Lung (tissue), 12 donors: ENCODE data around the gene LDB3. TPM values are rescaled to one million over a fixed set of nuclear protein-coding genes. Genes with fewer than 3 reads are reported as not detected.
"Not testable (repeated sequence)": the region's sequence is repeated elsewhere in the genome, so short reads cannot be mapped to it uniquely, and the experiment has no call there.

ENCODE experiments used
- ATAC-seq: fragments of 200-7000 bp; cut with Tn5 transposase; one replicate; pipeline ENCODE4 v1.9.1; 2020; ENCODE audit warnings: moderate number of reproducible peaks; ENCODE audit not compliant: insufficient read depth, low FRiP score
- DNase-seq, 3 donors: peaks; one replicate each; pipeline ENCODE4 v3.0.0-alpha.2; 2013 to 2017
- H3K27ac ChIP-seq, 2 donors: one replicate each; pipeline ENCODE4 v1.5.1; 2013; ENCODE audit warnings: mild to moderate bottlenecking in 2 of 2, moderate library complexity in 2 of 2, control low read depth in 1 of 2, inconsistent platforms in 1 of 2, low read depth in 1 of 2, low read length in 1 of 2
- H3K27me3 ChIP-seq, 3 donors: one replicate each; pipeline ENCODE4 v1.5.1; 2013; ENCODE audit warnings: low read length in 2 of 3; ENCODE audit not compliant: control insufficient read depth in 3 of 3, insufficient read depth in 3 of 3
- H3K36me3 ChIP-seq, 4 donors: one replicate each; pipeline ENCODE4 v1.5.1; 2013; ENCODE audit warnings: low read length in 4 of 4, mild to moderate bottlenecking in 1 of 4, moderate library complexity in 1 of 4; ENCODE audit not compliant: control insufficient read depth in 4 of 4, insufficient read depth in 4 of 4
- H3K4me1 ChIP-seq, 5 donors: one replicate each; pipeline ENCODE4 v1.5.1; 2013; ENCODE audit warnings: low read length in 5 of 5, mild to moderate bottlenecking in 2 of 5, moderate library complexity in 1 of 5; ENCODE audit not compliant: control insufficient read depth in 5 of 5, insufficient read depth in 5 of 5
- H3K4me3 ChIP-seq: one replicate; pipeline ENCODE4 v1.5.1; 2013; ENCODE audit warnings: mild to moderate bottlenecking, control low read depth, moderate library complexity
- H3K9ac ChIP-seq, 2 donors: one replicate each; pipeline ENCODE4 v1.5.1; 2013; ENCODE audit warnings: low read length in 2 of 2, control low read depth in 1 of 2; ENCODE audit not compliant: insufficient read depth in 1 of 2
- H3K9me3 ChIP-seq, 4 donors: one replicate each; pipeline ENCODE4 v1.5.1; 2013; ENCODE audit warnings: low read length in 3 of 4, mild to moderate bottlenecking in 1 of 4, moderate library complexity in 1 of 4; ENCODE audit not compliant: control insufficient read depth in 4 of 4, insufficient read depth in 3 of 4
- CTCF ChIP-seq: IDR thresholded peaks from 2 replicates; pipeline ENCODE4 v1.5.1; 2012; ENCODE audit warnings: mild to moderate bottlenecking; ENCODE audit errors: control extremely low read depth, extremely low read depth
- WGBS, 2 donors: extraction: QIAGEN DNeasy Blood & Tissue Kit; methylation state at CpG; one replicate each; pipeline ENCODE4 v1.1.7; 2013; 5-methylcytosine and 5-hydroxymethylcytosine counted together
- polyA plus RNA-seq, 2 donors: library from polyadenylated mRNA; stranded (reverse); fragments of 200-250 nt; gene quantifications; one replicate each; pipeline ENCODE4 v1.2.1, GENCODE V29; 2013
- total RNA-seq, 2 donors: library from RNA; depleted of rRNA in 1 of 2; stranded (reverse); fragments of >200 nt in 1 of 2; gene quantifications; one replicate each; pipeline ENCODE4 v1.2.1, GENCODE V29; 2014 to 2021
- donor health status: control.
- donor health status: control.
- donor health status: Bipolar disorder and iron deficiency.
- donor health status: healthy.
- donor health status: DM: yes; HTN: yes; CAD: no.

LDB3 gene
- total and polyA plus RNA-seq, 4 donors, result 0.37 to 3.2 (median 1.5) TPM

- H3K27ac ChIP-seq, result peak overlapping the region; percentile 37 to 94
- TF ChIP-seq CTCF, result no peak
- H3K9me3 ChIP-seq, result no peaks in the 10 kb centered on the region
- H3K4me1 ChIP-seq, result peaks cover 0 to 14% (median 4%) of the 10 kb centered on the region in 5 donors
- H3K4me3 ChIP-seq, result no peak overlapping the region
- peak; percentile 74 for ATAC-seq
- WGBS, 2 donors, result 60 to 77% methylated on average over 8 of the region's 8 CpGs
- H3K27me3 ChIP-seq, result no peaks in the 10 kb centered on the region
- H3K9ac ChIP-seq, result no peak overlapping the region
- H3K36me3 ChIP-seq, result no peaks in the 10 kb centered on the region
- DNase-seq, result peak; percentile 49 to 74 (median 57)
Measured at GRCh38 chr10:86733260-86733671, 65.0 kb downstream of the LDB3 start.

- Histone ChIP-seq H3K4me3 (no peak overlapping the region), H3K9me3 (no peaks in the 10 kb centered on the region), H3K4me1 (peaks cover 0 to 14% (median 4%) of the 10 kb centered on the region in 5 donors), H3K27me3 (no peaks in the 10 kb centered on the region), H3K27ac (peak overlapping the region; percentile 26 to 94), H3K36me3 (no peaks in the 10 kb centered on the region), H3K9ac (no peak overlapping the region)
- 20 to 42% methylated on average over 4 of the region's 4 CpGs for WGBS, 2 donors
- ATAC-seq (no peak), DNase-seq (no peak)
- TF ChIP-seq CTCF, result no peak
Measured at GRCh38 chr10:86734207-86734988, 66.1 kb downstream of the LDB3 start.

DNA sequence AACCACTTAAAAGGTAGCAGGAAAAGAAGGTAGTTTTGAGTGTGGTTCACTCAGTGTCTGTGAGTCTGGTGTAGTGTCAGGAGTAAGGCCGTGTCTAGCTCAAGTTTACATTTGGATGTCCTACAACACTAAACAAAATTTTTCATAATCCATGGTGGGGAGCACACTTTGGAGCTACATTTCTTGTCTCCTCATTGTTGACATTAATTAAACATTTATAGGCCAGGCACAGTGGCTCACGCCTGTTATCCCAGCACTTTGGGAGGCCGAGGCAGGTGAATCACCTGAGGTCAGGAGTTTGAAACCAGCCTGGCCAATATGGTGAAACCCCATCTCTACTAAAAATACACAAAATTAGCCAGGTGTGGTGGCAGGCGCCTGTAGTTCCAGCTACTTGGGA lies 67.0 kb downstream of the LDB3 start:
- H3K9me3 ChIP-seq, ATAC-seq, H3K36me3 ChIP-seq, H3K27ac ChIP-seq, H3K9ac ChIP-seq, H3K4me3 ChIP-seq, DNase-seq, H3K27me3 ChIP-seq: not testable (repeated sequence)
- peaks cover 0 to 14% (median 4%) of the 10 kb centered on the region in 5 donors for H3K4me1 ChIP-seq
- WGBS, 2 donors, result 82 to 88% methylated on average over 4 of the region's 4 CpGs

- H3K4me3 ChIP-seq, result no peak overlapping the region
- TF ChIP-seq CTCF, result no peak
- H3K27me3 ChIP-seq, result no peaks in the 10 kb centered on the region
- H3K9ac ChIP-seq, result no peak overlapping the region
- no peaks in the 10 kb centered on the region for H3K36me3 ChIP-seq
- WGBS, 2 donors, result 91 to 92% methylated on average over 1 of the region's 1 CpG
- no peak for ATAC-seq
- DNase-seq, result no peak
- no peaks in the 10 kb centered on the region for H3K9me3 ChIP-seq
- H3K27ac ChIP-seq, result no peak overlapping the region
- no peaks in the 10 kb centered on the region for H3K4me1 ChIP-seq
Measured at GRCh38 chr10:86742230-86742629, 73.9 kb downstream of the LDB3 start.
